HG03469 (cell line): ENCODE data around the gene RGS6.

ENCODE experiments used
- ATAC-seq: cut with Tn5 transposase; IDR thresholded peaks from one replicate; pipeline ENCODE4 v1.9.1; 2021; ENCODE audit warnings: mild to moderate bottlenecking, moderate library complexity, moderate number of reproducible peaks; ENCODE audit not compliant: unreplicated experiment

RGS6 gene

GRCh38 chr14:72562300-72562699, 630.1 kb downstream of the RGS6 start:
- ATAC-seq = no peak

- no peak for ATAC-seq
These were observed 631.4 kb downstream of the RGS6 start for GRCh38 chr14:72563676-72564075.

GRCh38 chr14:72565149-72565559, 632.9 kb downstream of the RGS6 start:
- no peak for ATAC-seq

GRCh38 chr14:72565917-72566316, 633.7 kb downstream of the RGS6 start:
- ATAC-seq = no peak

- no peak for ATAC-seq
These were observed 635.0 kb downstream of the RGS6 start for GRCh38 chr14:72567226-72567625.

GRCh38 chr14:72568296-72568992, 636.2 kb downstream of the RGS6 start:
- ATAC-seq = no peak

GRCh38 chr14:72573725-72574417, 641.6 kb downstream of the RGS6 start:
- ATAC-seq = no peak

- no peak for ATAC-seq
These were observed 642.5 kb downstream of the RGS6 start for GRCh38 chr14:72574715-72575114.

GRCh38 chr14:72576258-72576657, 644.0 kb downstream of the RGS6 start:
- ATAC-seq = no peak

- ATAC-seq = no peak
These were observed 645.3 kb downstream of the RGS6 start for GRCh38 chr14:72577521-72577920.

GRCh38 chr14:72578514-72578913, 646.3 kb downstream of the RGS6 start:
- ATAC-seq = no peak

GRCh38 chr14:72582582-72582981, 650.4 kb downstream of the RGS6 start:
- ATAC-seq = no peak

- no peak for ATAC-seq
These were observed 651.4 kb downstream of the RGS6 start for GRCh38 chr14:72583316-72584272.

GRCh38 chr14:72588521-72588920, 656.3 kb downstream of the RGS6 start:
- no peak for ATAC-seq

- no peak for ATAC-seq
These were observed 657.4 kb downstream of the RGS6 start for GRCh38 chr14:72589652-72590051.

- ATAC-seq = no peak
These were observed 658.3 kb downstream of the RGS6 start for GRCh38 chr14:72590577-72590976.

GRCh38 chr14:72591391-72591790, 659.2 kb downstream of the RGS6 start:
- no peak for ATAC-seq

- no peak for ATAC-seq
These were observed 662.1 kb downstream of the RGS6 start for GRCh38 chr14:72594099-72594901.

- no peak for ATAC-seq
These were observed 663.1 kb downstream of the RGS6 start for GRCh38 chr14:72595152-72595862.
